Muscle layer of colon (tissue), 2 donors: ENCODE results near the gene HADHB.
"Not testable (repeated sequence)": the region's sequence is repeated elsewhere in the genome, so short reads cannot be mapped to it uniquely, and the experiment has no call there.

Source experiments
- H3K27ac ChIP-seq: one replicate; pipeline ENCODE4 v1.7.0; 2013; ENCODE audit warnings: low read depth, mild to moderate bottlenecking, low read length, moderate library complexity
- H3K27me3 ChIP-seq, 2 donors: one replicate each; pipeline ENCODE4 v1.7.0; 2013; ENCODE audit warnings: low read length in 2 of 2, mild to moderate bottlenecking in 2 of 2; ENCODE audit not compliant: insufficient read depth in 2 of 2, control insufficient read depth in 1 of 2
- H3K36me3 ChIP-seq: one replicate; pipeline ENCODE4 v1.7.0; 2013; ENCODE audit warnings: mild to moderate bottlenecking, low read length; ENCODE audit not compliant: insufficient read depth
- H3K4me1 ChIP-seq: one replicate; pipeline ENCODE4 v1.7.0; 2013; ENCODE audit warnings: mild to moderate bottlenecking, low read length; ENCODE audit not compliant: insufficient read depth
- H3K4me3 ChIP-seq, 2 donors: one replicate each; pipeline ENCODE4 v1.7.0; 2013; ENCODE audit warnings: low read length in 2 of 2, low read depth in 1 of 2, mild to moderate bottlenecking in 1 of 2, moderate library complexity in 1 of 2
- H3K9ac ChIP-seq: one replicate; pipeline ENCODE4 v1.7.0; 2013; ENCODE audit warnings: low read length
- H3K9me3 ChIP-seq: one replicate; pipeline ENCODE4 v1.7.0; 2013; ENCODE audit warnings: mild to moderate bottlenecking, low read length
- donor health status: abdominal sarcoma.
- donor health status: Adenocarcinoma of cecum.

Gene HADHB

DNA sequence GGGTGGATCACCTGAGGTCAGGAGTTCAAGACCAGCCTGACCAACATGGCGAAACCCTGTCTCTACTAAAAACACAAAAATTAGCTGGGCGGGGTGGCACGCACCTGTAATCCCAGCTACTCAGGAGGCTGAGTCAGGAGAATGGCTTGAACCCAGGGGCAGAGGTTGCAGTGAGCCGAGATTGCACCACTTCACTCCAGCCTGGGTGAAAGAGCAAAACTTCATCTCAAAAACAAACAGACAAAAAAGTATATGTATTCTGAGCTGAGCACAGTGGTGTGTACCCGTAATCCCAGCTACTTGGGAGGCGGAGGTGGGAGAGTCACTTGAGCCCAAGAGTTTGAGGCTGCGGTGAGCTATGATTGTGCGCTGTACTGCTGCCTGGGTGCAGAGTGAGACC, 86.6 kb downstream of the HADHB start:
- H3K27me3 ChIP-seq, H3K4me3 ChIP-seq, H3K4me1 ChIP-seq, H3K36me3 ChIP-seq, H3K27ac ChIP-seq, H3K9ac ChIP-seq, H3K9me3 ChIP-seq: not testable (repeated sequence)

DNA sequence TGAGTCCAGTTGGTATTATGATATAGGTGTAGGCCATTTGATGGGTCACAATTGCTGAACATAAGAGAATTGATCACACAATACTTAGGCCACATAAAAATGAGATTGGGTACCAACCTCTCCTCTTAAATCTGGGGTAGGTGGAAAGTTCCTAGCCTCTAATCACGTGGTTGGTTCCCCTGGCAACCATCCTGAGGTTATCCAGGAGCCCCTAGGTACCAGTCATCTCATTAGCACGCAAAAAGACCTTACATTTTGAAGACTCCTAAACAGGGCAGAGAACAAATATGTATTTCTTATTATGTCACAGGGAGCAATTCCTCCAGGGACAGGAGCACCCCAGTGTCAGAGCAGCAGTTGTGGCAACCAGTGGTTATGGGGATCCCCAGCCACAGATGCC, 88.6 kb downstream of the HADHB start:
- Histone ChIP-seq H3K27ac (no peak overlapping the region), H3K36me3 (no peaks in the 10 kb centered on the region), H3K4me1 (peaks cover 8% of the 10 kb centered on the region), H3K9ac (no peak overlapping the region), H3K4me3 (no peak overlapping the region), H3K9me3 (no peaks in the 10 kb centered on the region), H3K27me3 (no peaks in the 10 kb centered on the region)

DNA sequence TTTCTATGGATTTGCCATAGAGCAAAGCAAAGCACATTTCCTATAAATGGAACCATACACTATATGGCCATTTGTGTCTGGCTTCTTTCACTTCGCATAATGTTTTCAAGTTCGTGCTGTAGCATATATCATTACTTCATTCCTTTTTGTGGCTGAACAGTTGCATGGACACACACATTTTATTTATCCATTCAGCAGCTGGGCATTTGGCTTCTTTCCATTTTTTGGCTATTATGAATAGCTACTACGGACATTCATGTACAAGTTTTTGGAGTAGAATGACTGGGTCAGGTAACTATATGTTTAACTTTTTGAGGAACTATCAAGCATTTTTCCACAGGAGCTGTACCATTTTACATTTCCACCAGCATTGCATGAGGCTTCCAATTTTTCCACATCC, 90.5 kb downstream of the HADHB start:
- Histone ChIP-seq H3K4me1 (peaks cover 1% of the 10 kb centered on the region), H3K4me3 (no peak overlapping the region), H3K36me3 (no peaks in the 10 kb centered on the region), H3K27ac (no peak overlapping the region), H3K9ac (no peak overlapping the region), H3K9me3 (no peaks in the 10 kb centered on the region), H3K27me3 (no peaks in the 10 kb centered on the region)

- Histone ChIP-seq H3K9me3 (no peaks in the 10 kb centered on the region), H3K4me3 (no peak overlapping the region), H3K4me1 (no peaks in the 10 kb centered on the region), H3K36me3 (no peaks in the 10 kb centered on the region), H3K27ac (no peak overlapping the region), H3K9ac (no peak overlapping the region), H3K27me3 (no peaks in the 10 kb centered on the region)
Measured at GRCh38 chr2:26336719-26337118, 92.0 kb downstream of the HADHB start.

GRCh38 chr2:26337298-26337697, 92.6 kb downstream of the HADHB start:
- no peak overlapping the region for H3K4me3 ChIP-seq
- H3K36me3 ChIP-seq, result no peaks in the 10 kb centered on the region
- no peak overlapping the region for H3K9ac ChIP-seq
- no peaks in the 10 kb centered on the region for H3K9me3 ChIP-seq
- H3K27ac ChIP-seq, result no peak overlapping the region
- H3K27me3 ChIP-seq, result no peaks in the 10 kb centered on the region
- H3K4me1 ChIP-seq, result no peaks in the 10 kb centered on the region
